ENCODE measurements around the gene EFHD2.

The EFHD2 gene

GRCh38 chr1:15477646-15478212 is 68.0 kb downstream of the EFHD2 start:
- no peaks in the 10 kb centered on the region for H3K27me3 ChIP-seq (ENCODE audit: insufficient read depth, insufficient read length)
- no peak for DNase-seq (ENCODE audit: low read depth, low spot score)
- no peak overlapping the region for H3K9ac ChIP-seq (ENCODE audit: insufficient read length, low read depth)
- no peaks in the 10 kb centered on the region for H3K4me1 ChIP-seq (ENCODE audit: insufficient read depth, insufficient read length)
- TF ChIP-seq YY1 (IDR thresholded peaks at IDR 0.05; ENCODE audit: insufficient read depth, insufficient read length) (no peak), SUZ12 (IDR thresholded peaks at IDR 0.05; ENCODE audit: extremely low read depth, insufficient read depth, insufficient read length) (no peak), ZNF274 (IDR thresholded peaks at IDR 0.05; ENCODE audit: low read depth, low read length) (no peak)
- H3K36me3 ChIP-seq (ENCODE audit: insufficient read depth, insufficient read length, low read length), result no peaks in the 10 kb centered on the region
- H3K4me3 ChIP-seq (ENCODE audit: insufficient read length, low read depth), result no peak overlapping the region
- no peaks in the 10 kb centered on the region for H3K9me3 ChIP-seq (ENCODE audit: insufficient read depth, low read length)

Measured in NT2/D1 (cell line).